ENCODE measurements around the gene TMEM170B. TPM values are rescaled to one million over a fixed set of nuclear protein-coding genes. Genes with fewer than 3 reads are reported as not detected.

TMEM170B gene
- total RNA-seq, 4 donors from 2014 or later = 2.0 to 15.3 (median 10.8) TPM

GRCh38 chr6:11522812-11523605, 14.5 kb upstream of the TMEM170B start:
- Histone ChIP-seq H3K27me3 (no peaks in the 10 kb centered on the region), H3K9me3 (no peaks in the 10 kb centered on the region), H3K36me3 (no peaks in the 10 kb centered on the region), H3K4me1 (no peaks in the 10 kb centered on the region), H3K27ac (no peak overlapping the region), H3K4me3 (no peak overlapping the region)
- intact Hi-C loops (cut with DNase I; ENCODE audit: low total_unique reads) = no loop called here
- TF ChIP-seq CTCF (IDR thresholded peaks at IDR 0.05) (no peak), POLR2A (IDR thresholded peaks at IDR 0.05) (no peak)
- DNase-seq = no peak

- intact Hi-C loops (cut with DNase I; ENCODE audit: low total_unique reads) = no loop called here
- Histone ChIP-seq H3K4me3 (no peak overlapping the region), H3K36me3 (no peaks in the 10 kb centered on the region), H3K27me3 (no peaks in the 10 kb centered on the region), H3K27ac (peak overlapping the region in 1 of 2 donors; percentile 5), H3K9me3 (no peaks in the 10 kb centered on the region), H3K4me1 (no peaks in the 10 kb centered on the region)
- no peak for TF ChIP-seq CTCF (IDR thresholded peaks at IDR 0.05)
- TF ChIP-seq POLR2A (IDR thresholded peaks at IDR 0.05) = no peak
- DNase-seq = peak; percentile 31 to 43
Observed at GRCh38 chr6:11525468-11526155, 11.9 kb upstream of the TMEM170B start.

GRCh38 chr6:11526156-11526505, 11.4 kb upstream of the TMEM170B start:
- Histone ChIP-seq H3K9me3 (no peaks in the 10 kb centered on the region), H3K36me3 (no peaks in the 10 kb centered on the region), H3K4me3 (no peak overlapping the region), H3K27ac (no peak overlapping the region), H3K27me3 (no peaks in the 10 kb centered on the region), H3K4me1 (no peaks in the 10 kb centered on the region)
- no peak for DNase-seq
- TF ChIP-seq POLR2A (IDR thresholded peaks at IDR 0.05) (no peak), CTCF (IDR thresholded peaks at IDR 0.05) (no peak)
- intact Hi-C loops (cut with DNase I; ENCODE audit: low total_unique reads) = no loop called here

- no peak for DNase-seq
- Histone ChIP-seq H3K9me3 (no peaks in the 10 kb centered on the region), H3K4me3 (no peak overlapping the region), H3K27me3 (no peaks in the 10 kb centered on the region), H3K27ac (no peak overlapping the region), H3K4me1 (no peaks in the 10 kb centered on the region), H3K36me3 (no peaks in the 10 kb centered on the region)
- intact Hi-C loops (cut with DNase I; ENCODE audit: low total_unique reads) = no loop called here
- no peak for TF ChIP-seq CTCF (IDR thresholded peaks at IDR 0.05)
- TF ChIP-seq POLR2A (IDR thresholded peaks at IDR 0.05) = no peak
Observed at GRCh38 chr6:11527274-11527870, 10.2 kb upstream of the TMEM170B start.

GRCh38 chr6:11528996-11529395, 8.6 kb upstream of the TMEM170B start:
- H3K27ac ChIP-seq = no peak overlapping the region
- no peak for DNase-seq
- no peaks in the 10 kb centered on the region for H3K4me1 ChIP-seq
- H3K27me3 ChIP-seq = no peaks in the 10 kb centered on the region
- intact Hi-C loops (cut with DNase I; ENCODE audit: low total_unique reads) = no loop called here
- no peaks in the 10 kb centered on the region for H3K9me3 ChIP-seq
- no peak overlapping the region for H3K4me3 ChIP-seq
- TF ChIP-seq CTCF (IDR thresholded peaks at IDR 0.05) = no peak
- H3K36me3 ChIP-seq = no peaks in the 10 kb centered on the region

All from uterus (tissue), 4 donors.